ENCODE measurements around the gene ATP1B1. TPM values are rescaled to one million over a fixed set of nuclear protein-coding genes. Genes with fewer than 3 reads are reported as not detected.

ATP1B1 gene
- total and polyA plus RNA-seq, 2 of the 13 experiments (the other 11 are each of a cell fraction or from before 2014, with no cell fraction given): 134 to 135 TPM

GRCh38 chr1:169106095-169106920 lies at the start of gene ATP1B1 (continued):
- TF ChIP-seq SRSF9 (IDR thresholded peaks at IDR 0.05; ENCODE audit: borderline replicate concordance, insufficient read depth, low read depth, low read length, poor library complexity, severe bottlenecking) (no peak), U2AF1 (optimal IDR thresholded peaks at IDR 0.05; ENCODE audit: low read depth, low read length) (no peak), ZSCAN20 (CRISPR knock-in tag; IDR thresholded peaks at IDR 0.05; ENCODE audit: borderline replicate concordance) (no peak), ZNF232 (CRISPR knock-in tag; IDR thresholded peaks at IDR 0.05; ENCODE audit: borderline replicate concordance) (no peak), MNT (IDR thresholded peaks at IDR 0.05) (no peak), SUZ12 (IDR thresholded peaks at IDR 0.05; ENCODE audit: low read depth, low read length) (no peak), ARNT2 (CRISPR knock-in tag; IDR thresholded peaks at IDR 0.05; ENCODE audit: low read depth) (no peak), NFE2 (CRISPR knock-in tag; IDR thresholded peaks at IDR 0.05) (no peak), ZNF878 (CRISPR knock-in tag; IDR thresholded peaks at IDR 0.05) (no peak), RARG (CRISPR knock-in tag; IDR thresholded peaks at IDR 0.05; ENCODE audit: low read depth) (no peak), HMGXB4 (CRISPR knock-in tag; IDR thresholded peaks at IDR 0.05; ENCODE audit: borderline replicate concordance in 1 of 2, low read depth in 1 of 2) (peak in 1 of 2 experiments; percentile 11; a peak in 1 of 4 replicates), HNRNPH1 (optimal IDR thresholded peaks at IDR 0.05; ENCODE audit: low read depth, low read length) (no peak), NR2F2 (IDR thresholded peaks at IDR 0.05; ENCODE audit: borderline replicate concordance, low read depth) (0 out of 2 replicates have a peak, but pooled peaks have one; percentile 33), HCFC1 (IDR thresholded peaks at IDR 0.05; ENCODE audit: low read depth, low read length) (no peak), FOXO4 (CRISPR knock-in tag; conservative IDR thresholded peaks at IDR 0.05) (0 out of 2 replicates have a peak, but pooled peaks have one; percentile 60), MEIS2 (CRISPR knock-in tag; IDR thresholded peaks at IDR 0.05) (0 out of 2 replicates have a peak, but pooled peaks have one; percentile 7), STAT5B (CRISPR knock-in tag; IDR thresholded peaks at IDR 0.05) (no peak), KAT7 (CRISPR knock-in tag; IDR thresholded peaks at IDR 0.05; ENCODE audit: borderline replicate concordance) (no peak), CC2D1A (CRISPR knock-in tag; IDR thresholded peaks at IDR 0.05) (no peak), GPN1 (CRISPR knock-in tag; IDR thresholded peaks at IDR 0.05; ENCODE audit: borderline replicate concordance) (peak; percentile 89; the same call in 1 of the 2 replicates), ZMAT3 (CRISPR knock-in tag; conservative IDR thresholded peaks at IDR 0.05) (peak; percentile 68; the same call in 1 of the 2 replicates)
- TF ChIP-seq, protein P1, sequence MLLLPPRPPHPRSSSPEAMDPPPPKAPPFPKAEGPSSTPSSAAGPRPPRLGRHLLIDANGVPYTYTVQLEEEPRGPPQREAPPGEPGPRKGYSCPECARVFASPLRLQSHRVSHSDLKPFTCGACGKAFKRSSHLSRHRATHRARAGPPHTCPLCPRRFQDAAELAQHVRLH (CRISPR knock-in tag; IDR thresholded peaks at IDR 0.05; ENCODE audit: borderline replicate concordance, low read depth): no peak
- TF ChIP-seq, protein P2, sequence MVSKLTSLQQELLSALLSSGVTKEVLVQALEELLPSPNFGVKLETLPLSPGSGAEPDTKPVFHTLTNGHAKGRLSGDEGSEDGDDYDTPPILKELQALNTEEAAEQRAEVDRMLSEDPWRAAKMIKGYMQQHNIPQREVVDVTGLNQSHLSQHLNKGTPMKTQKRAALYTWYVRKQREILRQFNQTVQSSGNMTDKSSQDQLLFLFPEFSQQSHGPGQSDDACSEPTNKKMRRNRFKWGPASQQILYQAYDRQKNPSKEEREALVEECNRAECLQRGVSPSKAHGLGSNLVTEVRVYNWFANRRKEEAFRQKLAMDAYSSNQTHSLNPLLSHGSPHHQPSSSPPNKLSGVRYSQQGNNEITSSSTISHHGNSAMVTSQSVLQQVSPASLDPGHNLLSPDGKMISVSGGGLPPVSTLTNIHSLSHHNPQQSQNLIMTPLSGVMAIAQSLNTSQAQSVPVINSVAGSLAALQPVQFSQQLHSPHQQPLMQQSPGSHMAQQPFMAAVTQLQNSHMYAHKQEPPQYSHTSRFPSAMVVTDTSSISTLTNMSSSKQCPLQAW (CRISPR knock-in tag; IDR thresholded peaks at IDR 0.05): no peak; the same call in 1 of the 2 replicates
